ENCODE results near the gene ZCCHC14. TPM values are rescaled to one million over a fixed set of nuclear protein-coding genes. Genes with fewer than 3 reads are reported as not detected.

ZCCHC14 gene
- total and polyA plus RNA-seq, 8 donors = 23.4 to 38.7 (median 31.4) TPM

DNA sequence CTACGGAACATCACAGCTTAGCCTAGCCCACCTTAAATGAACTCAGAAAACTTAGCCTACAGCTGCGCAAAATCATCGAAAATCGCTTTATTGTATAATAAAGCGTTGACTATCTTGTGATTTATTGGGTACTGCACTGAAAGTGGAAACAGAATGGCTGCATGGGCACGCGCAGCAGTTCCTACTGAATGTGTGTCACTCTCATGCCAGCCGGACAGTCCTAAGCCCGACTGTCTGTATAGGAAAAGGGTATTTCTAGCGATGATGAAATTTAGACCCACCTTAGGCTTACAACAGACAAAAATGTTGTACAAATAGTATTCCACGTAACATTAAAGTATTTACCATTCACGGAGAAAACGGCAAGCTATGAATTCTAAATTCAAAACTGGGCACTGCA lies 118.5 kb downstream of the ZCCHC14 start:
- intact Hi-C loops (cut with DNase I) = no loop called here
- Histone ChIP-seq H3K27me3 (no peaks in the 10 kb centered on the region), H3K4me1 (peaks cover 0 to 9% of the 10 kb centered on the region in 2 donors), H3K36me3 (no peaks in the 10 kb centered on the region), H3K4me3 (no peak overlapping the region), H3K27ac (no peak overlapping the region), H3K9me3 (no peaks in the 10 kb centered on the region)
- ATAC-seq (no peak), DNase-seq (no peak)
- TF ChIP-seq, protein P1, sequence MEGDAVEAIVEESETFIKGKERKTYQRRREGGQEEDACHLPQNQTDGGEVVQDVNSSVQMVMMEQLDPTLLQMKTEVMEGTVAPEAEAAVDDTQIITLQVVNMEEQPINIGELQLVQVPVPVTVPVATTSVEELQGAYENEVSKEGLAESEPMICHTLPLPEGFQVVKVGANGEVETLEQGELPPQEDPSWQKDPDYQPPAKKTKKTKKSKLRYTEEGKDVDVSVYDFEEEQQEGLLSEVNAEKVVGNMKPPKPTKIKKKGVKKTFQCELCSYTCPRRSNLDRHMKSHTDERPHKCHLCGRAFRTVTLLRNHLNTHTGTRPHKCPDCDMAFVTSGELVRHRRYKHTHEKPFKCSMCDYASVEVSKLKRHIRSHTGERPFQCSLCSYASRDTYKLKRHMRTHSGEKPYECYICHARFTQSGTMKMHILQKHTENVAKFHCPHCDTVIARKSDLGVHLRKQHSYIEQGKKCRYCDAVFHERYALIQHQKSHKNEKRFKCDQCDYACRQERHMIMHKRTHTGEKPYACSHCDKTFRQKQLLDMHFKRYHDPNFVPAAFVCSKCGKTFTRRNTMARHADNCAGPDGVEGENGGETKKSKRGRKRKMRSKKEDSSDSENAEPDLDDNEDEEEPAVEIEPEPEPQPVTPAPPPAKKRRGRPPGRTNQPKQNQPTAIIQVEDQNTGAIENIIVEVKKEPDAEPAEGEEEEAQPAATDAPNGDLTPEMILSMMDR (IDR thresholded peaks at IDR 0.05) = no peak

DNA sequence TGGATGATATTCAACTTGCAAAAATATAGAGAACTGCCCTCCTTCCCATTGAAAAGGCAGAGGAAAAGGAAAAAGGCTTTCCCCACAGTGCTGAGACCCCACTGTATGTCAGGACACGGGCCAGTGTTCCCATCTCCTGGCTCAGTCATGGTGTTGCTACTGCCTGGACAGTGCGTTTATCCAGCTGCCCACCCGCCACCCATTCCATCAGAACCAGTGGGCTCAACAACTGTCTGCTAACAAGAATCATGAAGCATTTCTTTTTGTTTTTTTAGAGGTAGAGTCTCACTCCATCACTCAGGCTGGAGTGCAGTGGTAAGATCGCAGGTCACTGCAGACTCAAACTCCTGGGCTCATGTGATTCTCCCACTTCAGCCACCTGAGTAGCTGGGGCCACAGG lies 120.5 kb downstream of the ZCCHC14 start:
- ATAC-seq = no peak
- Histone ChIP-seq H3K4me3 (no peak overlapping the region), H3K27ac (no peak overlapping the region), H3K4me1 (peaks cover 0 to 20% of the 10 kb centered on the region in 2 donors), H3K36me3 (no peaks in the 10 kb centered on the region), H3K27me3 (no peaks in the 10 kb centered on the region), H3K9me3 (no peaks in the 10 kb centered on the region)
- TF ChIP-seq, protein P1 (IDR thresholded peaks at IDR 0.05) = no peak
- DNase-seq = no peak
- intact Hi-C loops (cut with DNase I) = no loop called here

DNA sequence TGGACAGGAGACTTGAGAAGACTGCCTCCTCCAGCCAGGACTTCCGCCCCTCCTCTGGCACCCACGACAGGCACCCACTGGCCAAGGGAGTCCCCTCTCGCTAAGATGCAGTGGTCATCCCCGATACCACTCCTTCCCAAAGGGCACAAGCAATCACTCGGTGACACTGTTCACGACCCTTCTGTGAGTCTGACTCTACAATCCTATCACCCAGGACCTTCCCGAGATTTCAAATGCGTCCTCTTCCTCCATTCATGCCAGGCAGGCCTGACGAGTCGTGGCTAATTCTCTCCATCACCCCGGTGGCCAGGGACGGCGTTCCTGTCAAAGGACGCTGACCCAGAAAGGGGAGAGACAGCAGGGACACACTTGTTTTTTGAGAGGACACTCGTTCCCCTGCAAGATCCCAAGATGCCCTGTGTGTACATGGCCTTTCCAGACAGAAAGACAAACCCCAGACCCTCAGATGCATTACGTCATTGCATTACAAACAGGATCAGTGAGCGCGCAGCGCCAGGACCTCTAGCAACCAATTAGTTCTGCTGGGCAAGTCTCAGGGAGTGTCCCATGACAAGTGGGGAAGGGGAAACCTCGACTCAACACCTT lies 121.5 kb downstream of the ZCCHC14 start:
- H3K36me3 ChIP-seq = peaks cover 0 to 2% of the 10 kb centered on the region in 2 donors
- no peaks in the 10 kb centered on the region for H3K27me3 ChIP-seq
- intact Hi-C loops (cut with DNase I) = no loop called here
- TF ChIP-seq, protein P1 (IDR thresholded peaks at IDR 0.05) = no peak
- H3K4me1 ChIP-seq = peaks cover 0 to 20% of the 10 kb centered on the region in 2 donors
- no peak overlapping the region for H3K27ac ChIP-seq
- ATAC-seq (no peak), DNase-seq (peak in 1 of 4 donors; percentile 35)
- H3K9me3 ChIP-seq = no peaks in the 10 kb centered on the region
- no peak overlapping the region for H3K4me3 ChIP-seq

DNA sequence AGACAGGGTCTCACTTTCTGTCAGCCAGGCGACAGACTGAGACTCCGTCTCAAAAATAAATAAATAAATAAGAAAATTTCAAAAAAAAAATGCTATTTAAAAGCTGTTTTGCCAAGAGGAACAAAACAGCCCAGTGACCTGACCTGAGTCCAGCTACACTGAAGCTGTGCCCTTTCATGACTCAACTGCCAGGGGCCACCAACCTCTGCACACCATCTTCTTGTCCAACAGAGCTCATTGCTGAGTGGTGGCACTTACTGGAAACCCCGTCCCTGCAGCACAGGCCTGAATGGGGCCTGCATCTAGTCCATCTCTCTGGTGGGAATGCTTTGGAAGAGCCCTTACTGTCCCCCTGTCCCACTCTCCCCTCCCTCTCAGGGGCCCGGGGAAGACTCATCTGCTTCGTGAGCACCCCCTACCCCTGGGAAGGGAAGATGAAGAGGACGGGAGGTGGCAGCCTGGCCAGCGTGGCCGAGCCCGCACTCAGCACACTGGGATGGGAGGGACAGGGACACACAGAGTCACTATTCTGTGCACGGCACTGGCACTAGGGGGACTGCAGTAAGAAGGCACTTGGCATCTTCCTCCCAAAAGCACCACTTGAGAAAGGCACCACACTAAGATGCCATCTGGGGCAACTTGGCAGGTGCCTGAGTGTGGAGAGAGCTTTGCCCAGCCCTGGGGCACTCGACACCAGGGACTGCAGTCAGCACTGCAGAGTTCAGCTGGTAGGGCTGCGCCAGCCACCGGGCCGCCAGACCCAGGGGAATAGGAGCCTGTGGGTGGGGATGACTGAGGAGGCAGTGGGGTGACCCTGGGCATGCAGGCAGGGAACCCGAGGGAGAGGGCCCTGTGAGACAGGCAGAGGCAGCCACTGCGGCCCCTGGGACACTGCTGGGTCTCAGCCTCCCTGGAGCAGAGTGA lies 122.8 kb downstream of the ZCCHC14 start:
- intact Hi-C loops (cut with DNase I) = no loop called here
- ATAC-seq (peak; percentile 31), DNase-seq (peak in 1 of 4 donors; percentile 67)
- TF ChIP-seq, protein P1 (IDR thresholded peaks at IDR 0.05) = no peak
- Histone ChIP-seq H3K27ac (no peak overlapping the region), H3K9me3 (no peaks in the 10 kb centered on the region), H3K36me3 (peaks cover 0 to 6% of the 10 kb centered on the region in 2 donors), H3K27me3 (no peaks in the 10 kb centered on the region), H3K4me1 (peaks cover 0 to 11% of the 10 kb centered on the region in 2 donors), H3K4me3 (no peak overlapping the region)

DNA sequence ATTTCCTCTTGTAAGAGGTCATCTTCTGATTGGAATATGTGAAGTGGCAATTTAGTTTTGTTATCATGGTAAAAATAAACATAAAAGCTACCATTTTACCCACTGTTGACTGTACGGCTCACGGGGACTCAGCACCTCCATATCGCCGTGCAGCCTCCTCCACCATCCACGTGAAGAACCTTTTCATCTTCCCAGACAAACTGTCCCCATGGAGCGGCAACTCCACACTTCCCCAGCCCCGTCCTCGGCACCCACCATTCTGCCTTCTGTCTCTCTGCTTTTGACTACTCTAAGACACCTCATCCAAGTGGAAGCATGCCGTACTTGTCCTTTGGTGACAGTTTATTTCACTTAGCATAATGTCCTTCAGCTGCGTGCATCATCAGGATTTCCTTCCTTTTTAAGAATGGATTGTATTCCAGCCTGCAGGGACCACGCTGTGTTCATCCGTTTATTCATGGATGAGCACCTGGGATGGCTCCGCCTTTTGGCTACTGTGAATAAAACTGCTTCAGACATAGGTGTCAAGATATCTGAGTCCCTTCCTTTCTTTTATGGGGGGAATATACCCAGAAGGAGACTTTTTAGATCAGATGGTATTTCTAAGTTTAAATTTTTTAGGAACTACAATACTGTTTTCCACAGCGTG lies 123.6 kb downstream of the ZCCHC14 start:
- TF ChIP-seq, protein P1 (IDR thresholded peaks at IDR 0.05) = no peak
- H3K4me3 ChIP-seq = no peak overlapping the region
- no peaks in the 10 kb centered on the region for H3K9me3 ChIP-seq
- peaks cover 4 to 16% of the 10 kb centered on the region in 2 donors for H3K4me1 ChIP-seq
- ATAC-seq (no peak), DNase-seq (peak in 1 of 4 donors; percentile 13)
- H3K27me3 ChIP-seq = no peaks in the 10 kb centered on the region
- H3K27ac ChIP-seq = no peak overlapping the region
- intact Hi-C loops (cut with DNase I) = no loop called here
- peaks cover 0 to 6% of the 10 kb centered on the region in 2 donors for H3K36me3 ChIP-seq
